ENCODE measurements around the gene NEK7.

NEK7 gene

GRCh38 chr1:198169672-198170071 lies 12.9 kb downstream of the NEK7 start:
- TF ChIP-seq ZNF274 (IDR thresholded peaks at IDR 0.05; ENCODE audit: low read depth, low read length) = no peak
- no peak overlapping the region for H3K4me3 ChIP-seq (ENCODE audit: low read length)

- TF ChIP-seq ZNF274 (IDR thresholded peaks at IDR 0.05; ENCODE audit: low read depth, low read length) = no peak
These were observed 15.1 kb downstream of the NEK7 start for GRCh38 chr1:198171667-198172540.

GRCh38 chr1:198173832-198174231 lies 17.0 kb downstream of the NEK7 start:
- H3K4me3 ChIP-seq (ENCODE audit: low read length) = no peak overlapping the region
- no peak for TF ChIP-seq ZNF274 (IDR thresholded peaks at IDR 0.05; ENCODE audit: low read depth, low read length)

More at GRCh38 chr1:198171667-198172540, 15.1 kb downstream of the NEK7 start:
- no peak overlapping the region for H3K4me3 ChIP-seq (ENCODE audit: low read length)

GRCh38 chr1:198174297-198174696 lies 17.5 kb downstream of the NEK7 start:
- TF ChIP-seq ZNF274 (IDR thresholded peaks at IDR 0.05; ENCODE audit: low read depth, low read length) = no peak
- H3K4me3 ChIP-seq (ENCODE audit: low read length) = no peak overlapping the region

- no peak overlapping the region for H3K4me3 ChIP-seq (ENCODE audit: low read length)
- no peak for TF ChIP-seq ZNF274 (IDR thresholded peaks at IDR 0.05; ENCODE audit: low read depth, low read length)
These were observed 18.8 kb downstream of the NEK7 start for GRCh38 chr1:198175423-198176170.

GRCh38 chr1:198176179-198176578 lies 19.4 kb downstream of the NEK7 start:
- no peak for TF ChIP-seq ZNF274 (IDR thresholded peaks at IDR 0.05; ENCODE audit: low read depth, low read length)

GRCh38 chr1:198177546-198177945 lies 20.7 kb downstream of the NEK7 start:
- no peak for TF ChIP-seq ZNF274 (IDR thresholded peaks at IDR 0.05; ENCODE audit: low read depth, low read length)
- no peak overlapping the region for H3K4me3 ChIP-seq (ENCODE audit: low read length)

More at GRCh38 chr1:198176179-198176578, 19.4 kb downstream of the NEK7 start:
- no peak overlapping the region for H3K4me3 ChIP-seq (ENCODE audit: low read length)

DNA sequence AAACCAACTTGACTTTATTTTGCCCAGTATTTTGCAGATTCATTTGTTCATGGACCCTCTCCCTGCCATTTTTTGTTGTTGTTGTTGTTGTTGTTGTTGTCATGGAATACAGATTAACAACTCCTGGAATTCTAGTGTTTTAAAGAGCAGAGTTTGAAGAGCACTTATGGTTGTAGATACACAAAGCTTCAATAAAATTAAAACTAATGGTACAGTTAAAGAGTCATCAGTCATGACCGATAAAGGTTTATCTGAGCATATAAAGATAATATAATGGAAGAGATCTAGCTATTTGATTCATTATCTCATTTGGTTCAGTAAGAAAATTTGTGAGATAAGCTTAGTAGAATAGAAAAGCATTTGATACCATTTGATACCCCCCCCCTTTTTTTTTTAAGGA lies 21.8 kb downstream of the NEK7 start:
- TF ChIP-seq ZNF274 (IDR thresholded peaks at IDR 0.05; ENCODE audit: low read depth, low read length) = no peak
- H3K4me3 ChIP-seq (ENCODE audit: low read length) = no peak overlapping the region

DNA sequence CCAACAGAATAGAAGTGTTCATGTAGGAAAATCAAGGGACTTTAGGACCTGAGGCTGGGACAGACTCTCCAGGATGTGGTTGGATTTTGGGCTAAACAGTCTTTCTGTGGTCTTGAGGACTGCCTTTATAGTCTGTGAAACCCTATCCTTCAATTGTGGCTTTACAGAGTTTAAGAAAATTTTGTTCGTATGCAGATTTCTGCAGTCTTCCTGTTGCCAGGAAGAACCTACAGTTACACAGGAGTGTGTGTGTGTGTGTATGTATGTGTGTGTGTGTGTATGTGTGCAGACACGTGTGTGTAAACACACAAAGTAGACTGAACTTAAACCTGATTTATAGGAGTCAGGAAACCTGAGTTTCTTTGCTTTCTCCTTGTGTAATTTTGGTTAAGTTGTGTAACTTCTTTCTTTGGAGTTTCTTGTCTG lies 22.8 kb downstream of the NEK7 start:
- no peak overlapping the region for H3K4me3 ChIP-seq (ENCODE audit: low read length)
- no peak for TF ChIP-seq ZNF274 (IDR thresholded peaks at IDR 0.05; ENCODE audit: low read depth, low read length)

- no peak for TF ChIP-seq ZNF274 (IDR thresholded peaks at IDR 0.05; ENCODE audit: low read depth, low read length)
- no peak overlapping the region for H3K4me3 ChIP-seq (ENCODE audit: low read length)
These were observed 26.8 kb downstream of the NEK7 start for GRCh38 chr1:198183605-198184004.

- no peak overlapping the region for H3K4me3 ChIP-seq (ENCODE audit: low read length)
- TF ChIP-seq ZNF274 (IDR thresholded peaks at IDR 0.05; ENCODE audit: low read depth, low read length) = no peak
These were observed 27.7 kb downstream of the NEK7 start for GRCh38 chr1:198184516-198184915.

DNA sequence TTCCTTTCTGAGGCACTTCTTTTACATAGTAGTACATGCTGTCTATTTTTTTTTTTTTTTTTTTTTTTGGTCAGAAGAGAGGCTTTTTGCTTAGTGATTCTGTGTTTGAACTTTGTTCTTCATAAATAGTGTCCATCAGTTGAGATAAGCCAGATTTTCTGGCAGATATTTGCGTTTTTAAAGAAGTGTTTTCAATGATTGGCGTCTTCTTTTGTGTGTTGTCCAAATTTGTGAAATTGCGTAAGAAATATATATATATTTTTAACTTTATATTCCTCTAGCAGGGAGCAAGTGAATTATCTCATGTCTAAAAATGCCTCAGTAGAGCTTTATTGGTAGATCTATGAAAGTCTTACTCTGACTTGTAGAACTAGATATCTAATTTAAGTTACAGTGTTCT lies 28.3 kb downstream of the NEK7 start:
- TF ChIP-seq ZNF274 (IDR thresholded peaks at IDR 0.05; ENCODE audit: low read depth, low read length) = no peak
- no peak overlapping the region for H3K4me3 ChIP-seq (ENCODE audit: low read length)

DNA sequence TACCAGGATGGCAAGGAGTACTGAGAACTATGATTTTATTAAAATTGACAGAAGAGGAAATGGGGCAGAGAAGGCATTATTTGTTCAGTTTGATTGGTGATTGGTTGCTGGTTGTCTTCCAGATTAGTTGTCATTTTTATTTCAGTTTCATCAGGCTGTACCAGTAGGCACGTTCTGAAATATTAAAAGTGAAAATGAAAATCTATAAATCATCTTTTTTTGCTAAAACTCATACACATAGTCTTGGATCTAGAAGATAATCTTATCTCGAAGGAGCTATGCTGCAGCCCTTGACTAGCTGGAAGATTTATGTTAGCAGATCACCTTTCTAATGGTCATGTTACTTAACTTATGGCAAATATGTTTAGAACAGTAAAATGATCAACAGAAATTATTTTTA lies 29.0 kb downstream of the NEK7 start:
- no peak for TF ChIP-seq ZNF274 (IDR thresholded peaks at IDR 0.05; ENCODE audit: low read depth, low read length)
- H3K4me3 ChIP-seq (ENCODE audit: low read length) = no peak overlapping the region

GRCh38 chr1:198186916-198187580 lies 30.2 kb downstream of the NEK7 start:
- no peak overlapping the region for H3K4me3 ChIP-seq (ENCODE audit: low read length)
- no peak for TF ChIP-seq ZNF274 (IDR thresholded peaks at IDR 0.05; ENCODE audit: low read depth, low read length)
